ENCODE measurements around the gene HERC3. TPM values are rescaled to one million over a fixed set of nuclear protein-coding genes. Genes with fewer than 3 reads are reported as not detected.

HERC3 gene
- total RNA-seq, 1 experiment from 2014 or later = 31.8 TPM

DNA sequence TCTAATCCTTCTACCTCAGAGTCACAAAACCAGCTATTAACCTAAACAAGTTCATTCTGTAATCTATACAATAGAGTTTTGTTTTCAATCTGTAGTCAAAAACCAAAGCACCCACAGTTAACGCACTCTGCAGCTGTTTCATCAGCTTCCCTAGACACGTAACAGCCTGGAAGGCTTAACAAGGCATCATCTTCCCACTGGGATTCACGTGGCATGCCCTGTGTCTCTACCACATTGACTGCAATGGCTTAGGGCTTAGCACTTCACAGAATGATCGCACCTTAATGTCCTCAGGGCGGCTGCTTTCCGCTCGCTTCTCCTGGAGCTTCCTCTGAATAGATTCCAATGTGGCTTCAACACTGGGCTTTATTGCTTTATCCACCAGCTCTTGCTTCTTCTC lies 155.1 kb downstream of the HERC3 start:
- Histone ChIP-seq H3K9me3 (replicated peaks) (no peaks in the 10 kb centered on the region), H3K27me3 (no peaks in the 10 kb centered on the region), H3K4me1 (peaks cover 10% of the 10 kb centered on the region; the same call in 1 of the 2 replicates), H3K4me3 (no peak overlapping the region), H3K27ac (no peak overlapping the region), H3K36me3 (peaks cover 45% of the 10 kb centered on the region)
- peak; percentile 58 to 87 for DNase-seq

DNA sequence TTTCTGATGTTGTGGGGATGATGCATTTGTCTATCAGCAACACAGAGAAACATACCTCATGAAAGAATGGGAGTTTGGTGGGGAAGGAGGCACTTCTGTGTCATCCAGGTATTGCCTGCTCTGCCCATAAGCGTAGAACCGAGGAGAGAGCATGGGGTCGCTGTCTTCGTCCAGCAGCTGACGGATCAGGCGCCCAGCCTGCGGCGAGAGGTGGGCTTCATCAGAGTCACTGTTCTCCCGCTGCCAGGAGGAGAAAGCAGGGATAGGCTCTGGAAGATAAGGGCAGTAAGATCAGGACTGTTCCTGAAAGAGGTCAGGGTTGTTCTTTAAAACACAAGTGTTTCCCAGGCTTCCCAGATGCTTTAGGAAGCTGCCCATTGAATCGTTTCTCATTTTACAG lies 158.1 kb downstream of the HERC3 start:
- Histone ChIP-seq H3K36me3 (peaks cover 47% of the 10 kb centered on the region), H3K4me3 (no peak overlapping the region), H3K27me3 (no peaks in the 10 kb centered on the region), H3K9me3 (replicated peaks) (no peaks in the 10 kb centered on the region), H3K4me1 (peaks cover 10% of the 10 kb centered on the region; the same call in 1 of the 2 replicates), H3K27ac (no peak overlapping the region)
- no peak for DNase-seq

DNA sequence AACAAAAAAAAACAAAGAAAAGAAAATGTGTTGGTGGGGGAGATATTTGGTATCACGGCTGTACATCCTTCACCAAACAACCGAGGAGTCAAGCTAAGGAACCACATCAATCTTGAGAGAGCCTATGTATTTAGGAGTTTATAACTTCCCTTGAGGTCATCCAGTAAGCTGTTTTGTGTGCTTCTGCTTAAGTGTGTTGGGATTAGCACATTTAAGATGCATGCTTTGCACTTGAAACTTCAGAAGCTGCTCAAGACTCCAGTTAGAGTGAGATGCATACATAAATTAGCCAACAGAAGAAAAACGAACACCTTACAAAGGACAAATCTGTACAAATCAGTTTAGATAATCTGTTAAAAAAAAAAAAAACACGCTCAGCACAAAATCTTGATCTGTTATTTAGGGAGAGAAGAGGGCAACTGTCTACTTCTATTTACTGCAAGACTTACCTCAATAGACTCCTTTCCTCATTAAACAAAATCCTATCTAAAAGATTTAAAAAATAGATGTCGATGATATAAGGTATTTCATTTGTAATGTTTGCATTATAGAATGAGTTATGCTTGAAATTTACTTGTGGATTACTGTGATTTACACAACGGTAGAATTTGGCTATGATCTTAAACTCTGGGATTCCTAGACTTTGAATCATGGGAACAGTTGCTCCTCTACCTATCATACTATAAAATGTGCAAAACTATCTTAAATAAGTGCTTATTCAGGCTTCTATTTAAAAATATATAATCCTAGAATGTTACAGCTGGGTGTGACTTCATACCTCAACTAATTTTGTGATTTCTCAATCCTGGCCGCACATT lies 159.2 kb downstream of the HERC3 start:
- peaks cover 42% of the 10 kb centered on the region for H3K36me3 ChIP-seq
- H3K9me3 ChIP-seq (replicated peaks) = no peaks in the 10 kb centered on the region
- no peak overlapping the region for H3K4me3 ChIP-seq
- H3K27ac ChIP-seq = no peak overlapping the region
- no peaks in the 10 kb centered on the region for H3K27me3 ChIP-seq
- peaks cover 10% of the 10 kb centered on the region; the same call in 1 of the 2 replicates for H3K4me1 ChIP-seq
- no peak for DNase-seq

DNA sequence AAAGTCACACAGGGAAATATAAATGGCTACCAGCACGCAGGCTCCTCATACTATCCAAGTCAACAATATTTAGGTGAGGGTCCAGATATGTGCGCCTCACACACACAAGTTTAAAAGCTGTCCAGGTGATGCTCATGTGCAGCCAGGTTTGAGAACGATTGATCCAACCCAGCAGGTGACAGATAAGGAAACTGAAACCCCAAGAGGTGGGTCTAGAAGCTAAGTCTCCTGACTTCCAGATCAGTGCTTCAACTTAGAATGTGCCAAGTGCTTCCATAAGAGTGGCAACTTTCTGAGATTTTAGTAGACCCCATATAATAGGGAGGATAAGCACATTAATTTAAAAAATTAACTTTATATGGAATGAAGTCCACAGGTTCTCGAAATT lies 159.8 kb downstream of the HERC3 start:
- Histone ChIP-seq H3K36me3 (peaks cover 37% of the 10 kb centered on the region), H3K27ac (no peak overlapping the region), H3K4me3 (no peak overlapping the region), H3K27me3 (no peaks in the 10 kb centered on the region), H3K9me3 (replicated peaks) (no peaks in the 10 kb centered on the region), H3K4me1 (peaks cover 5% of the 10 kb centered on the region; the same call in 1 of the 2 replicates)
- no peak for DNase-seq

DNA sequence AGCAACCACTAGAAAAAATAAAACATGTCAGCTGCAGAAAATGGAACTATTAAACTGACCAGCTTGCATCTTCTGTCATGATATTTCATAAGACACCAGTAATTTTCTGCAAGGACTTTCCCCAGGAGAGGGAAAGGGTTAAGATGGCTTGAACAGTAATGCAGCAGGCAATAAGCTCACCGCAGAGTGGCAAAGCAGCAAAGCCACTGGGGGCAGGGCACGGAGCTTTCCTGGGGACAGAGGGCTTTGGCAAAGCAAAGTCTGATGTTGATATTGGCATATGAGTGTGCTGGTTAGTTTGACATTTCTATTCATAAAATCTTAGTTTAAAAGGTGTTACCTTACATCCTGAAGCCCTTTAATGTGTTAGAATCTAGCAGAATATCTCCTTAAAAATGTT lies 160.5 kb downstream of the HERC3 start:
- peaks cover 37% of the 10 kb centered on the region for H3K36me3 ChIP-seq
- H3K27ac ChIP-seq = no peak overlapping the region
- no peaks in the 10 kb centered on the region for H3K27me3 ChIP-seq
- no peak overlapping the region for H3K4me3 ChIP-seq
- no peaks in the 10 kb centered on the region for H3K4me1 ChIP-seq
- no peaks in the 10 kb centered on the region for H3K9me3 ChIP-seq (replicated peaks)
- no peak for DNase-seq

DNA sequence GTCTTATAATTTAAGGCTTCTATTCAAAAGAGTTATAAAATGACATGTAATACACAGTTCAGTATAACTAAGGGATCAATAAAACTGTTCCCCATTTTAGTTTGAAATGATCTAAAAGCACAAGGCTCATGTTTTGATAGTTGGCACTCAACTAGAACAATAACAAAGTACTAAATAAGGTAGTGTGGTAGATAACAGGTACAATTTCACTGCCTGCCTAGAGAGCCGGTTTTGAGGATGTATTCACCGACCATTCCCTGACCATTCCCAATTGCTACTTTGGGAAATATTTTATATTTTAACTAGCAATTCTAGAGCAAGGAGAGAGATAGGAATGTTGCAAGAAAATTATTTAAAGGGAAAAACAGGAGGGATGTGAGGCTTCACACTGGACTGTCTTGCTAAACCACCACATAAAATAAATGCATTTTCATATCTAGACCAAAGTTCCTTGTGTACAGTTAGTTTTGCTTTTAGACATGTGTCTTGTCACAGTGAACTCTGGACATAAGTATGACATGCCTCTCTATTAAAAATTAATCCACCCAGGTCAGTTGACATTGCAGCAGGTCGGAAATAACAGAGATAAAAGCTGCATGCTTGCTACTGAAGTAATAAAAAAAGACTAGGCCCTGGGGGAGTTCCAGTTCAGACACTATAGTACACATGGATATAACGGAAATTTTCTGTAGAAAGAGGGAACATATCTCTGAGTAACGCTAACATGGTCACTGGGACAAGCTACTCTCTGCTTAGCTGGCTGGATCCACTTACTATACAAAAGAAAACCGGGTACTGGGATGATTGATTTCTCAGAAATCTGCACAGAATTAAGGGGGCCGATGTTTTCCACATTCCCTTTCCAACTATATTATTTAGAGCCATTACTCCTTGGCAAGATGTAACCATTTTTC lies 161.6 kb downstream of the HERC3 start:
- Histone ChIP-seq H3K36me3 (peaks cover 27% of the 10 kb centered on the region), H3K4me1 (no peaks in the 10 kb centered on the region), H3K27me3 (no peaks in the 10 kb centered on the region), H3K27ac (no peak overlapping the region), H3K4me3 (no peak overlapping the region), H3K9me3 (replicated peaks) (no peaks in the 10 kb centered on the region)
- no peak for DNase-seq

- DNase-seq = no peak
- H3K27ac ChIP-seq = no peak overlapping the region
- H3K4me3 ChIP-seq = no peak overlapping the region
- no peaks in the 10 kb centered on the region for H3K4me1 ChIP-seq
- no peaks in the 10 kb centered on the region for H3K9me3 ChIP-seq (replicated peaks)
- H3K36me3 ChIP-seq = peaks cover 18% of the 10 kb centered on the region
- no peaks in the 10 kb centered on the region for H3K27me3 ChIP-seq
Measured at GRCh38 chr4:88754796-88755195, 162.5 kb downstream of the HERC3 start.

- no peak overlapping the region for H3K4me3 ChIP-seq
- peaks cover 13% of the 10 kb centered on the region; the same call in 1 of the 2 replicates for H3K36me3 ChIP-seq
- no peak overlapping the region for H3K27ac ChIP-seq
- H3K9me3 ChIP-seq (replicated peaks) = no peaks in the 10 kb centered on the region
- no peaks in the 10 kb centered on the region for H3K27me3 ChIP-seq
- no peak for DNase-seq
- H3K4me1 ChIP-seq = no peaks in the 10 kb centered on the region
Measured at GRCh38 chr4:88755454-88755853, 163.2 kb downstream of the HERC3 start.

- Histone ChIP-seq H3K36me3 (peaks cover 8% of the 10 kb centered on the region; the same call in 1 of the 2 replicates), H3K9me3 (replicated peaks) (no peaks in the 10 kb centered on the region), H3K4me3 (no peak overlapping the region), H3K27me3 (no peaks in the 10 kb centered on the region), H3K4me1 (no peaks in the 10 kb centered on the region), H3K27ac (no peak overlapping the region)
- DNase-seq = no peak
Measured at GRCh38 chr4:88756149-88756548, 163.9 kb downstream of the HERC3 start.

DNA sequence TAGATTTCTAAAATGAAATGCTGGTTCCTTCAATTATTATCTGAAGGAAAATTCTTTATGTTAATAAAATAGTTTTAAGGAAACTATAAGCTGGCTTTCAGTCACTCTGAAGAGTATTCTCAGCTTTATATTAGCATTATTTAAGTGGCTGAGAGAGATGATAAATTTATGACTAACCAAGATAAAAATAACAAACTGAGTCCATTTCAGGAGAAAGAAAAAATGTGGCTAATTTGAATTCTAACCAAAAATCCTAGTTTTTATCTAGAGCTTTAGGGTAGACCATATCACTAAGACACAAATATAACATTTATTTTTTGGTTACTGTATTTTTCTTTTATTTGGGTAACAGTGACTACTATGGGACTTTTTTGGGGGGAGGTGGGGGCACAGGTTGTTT lies 164.8 kb downstream of the HERC3 start:
- Histone ChIP-seq H3K36me3 (peaks cover 7% of the 10 kb centered on the region; the same call in 1 of the 2 replicates), H3K9me3 (replicated peaks) (no peaks in the 10 kb centered on the region), H3K27me3 (no peaks in the 10 kb centered on the region), H3K4me1 (no peaks in the 10 kb centered on the region), H3K4me3 (no peak overlapping the region), H3K27ac (no peak overlapping the region)
- no peak for DNase-seq

DNA sequence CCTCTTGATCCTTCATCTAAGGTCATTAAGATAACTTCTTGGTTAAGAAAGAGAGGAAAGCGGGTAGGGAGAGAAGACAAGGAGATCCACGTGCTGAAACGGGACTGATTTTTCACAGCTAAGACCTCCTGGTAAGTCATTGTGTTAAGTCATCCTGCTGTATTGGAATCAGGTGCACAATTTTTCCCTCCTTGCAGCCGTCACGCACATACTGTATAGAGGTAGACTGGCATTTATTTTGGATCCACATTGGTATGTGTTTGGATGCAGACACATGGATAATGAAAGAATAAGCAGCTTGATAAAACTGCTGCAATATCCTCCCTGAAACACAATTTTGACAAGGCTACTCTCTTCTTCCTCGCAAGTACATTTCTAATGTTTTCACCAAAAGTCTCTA lies 165.5 kb downstream of the HERC3 start:
- Histone ChIP-seq H3K4me1 (no peaks in the 10 kb centered on the region), H3K4me3 (no peak overlapping the region), H3K9me3 (replicated peaks) (no peaks in the 10 kb centered on the region), H3K27ac (no peak overlapping the region), H3K36me3 (peaks cover 7% of the 10 kb centered on the region; the same call in 1 of the 2 replicates), H3K27me3 (no peaks in the 10 kb centered on the region)
- DNase-seq = no peak

Other genes with a start within 250 kb of the HERC3 start
- 1.2 and 1.5 TPM in 2 replicates for gene HERC6, start 213.6 kb upstream of the HERC3 start, total RNA-seq (2014; rRNA removed; shearing (Covaris generic))
- gene HERC5, start 135.4 kb upstream of the HERC3 start, total RNA-seq (2014; rRNA removed; shearing (Covaris generic)) = 46.3 and 49.6 TPM in 2 replicates
- gene PYURF, start 68.7 kb upstream of the HERC3 start, total RNA-seq (2014; rRNA removed; shearing (Covaris generic)) = 155 TPM in 2 replicates
- 10.4 and 10.5 TPM in 2 replicates for gene NAP1L5, start 105.3 kb downstream of the HERC3 start, total RNA-seq (2014; rRNA removed; shearing (Covaris generic))